HUES6 (cell line): Measurements from ENCODE around the gene U2AF1L4.
"Not testable (repeated sequence)": the region's sequence is repeated elsewhere in the genome, so short reads cannot be mapped to it uniquely, and the experiment has no call there.

Experiments used
- H3K27ac ChIP-seq: 2 replicates; pipeline ENCODE4 v1.7.0; 2013; ENCODE audit warnings: low read depth, mild to moderate bottlenecking, low read length, inconsistent platforms
- H3K27me3 ChIP-seq: 2 replicates; pipeline ENCODE4 v1.6.1; 2013; ENCODE audit warnings: low read length; ENCODE audit not compliant: control insufficient read depth, insufficient read depth
- H3K36me3 ChIP-seq: 2 replicates; pipeline ENCODE4 v1.6.1; 2013; ENCODE audit warnings: low read length; ENCODE audit not compliant: control insufficient read depth, insufficient read depth
- H3K4me1 ChIP-seq: 2 replicates; pipeline ENCODE4 v1.6.1; 2013; ENCODE audit warnings: low read length; ENCODE audit not compliant: control insufficient read depth, insufficient read depth
- H3K4me3 ChIP-seq: 2 replicates; pipeline ENCODE4 v1.5.1; 2013; ENCODE audit warnings: low read depth, low read length
- H3K9ac ChIP-seq: one replicate; pipeline ENCODE4 v1.6.1; 2013; ENCODE audit warnings: mild to moderate bottlenecking, low read length
- H3K9me3 ChIP-seq: 2 replicates; pipeline ENCODE4 v1.6.1; 2013; ENCODE audit warnings: low read depth, low read length; ENCODE audit not compliant: control insufficient read depth, insufficient read depth

U2AF1L4 gene

DNA sequence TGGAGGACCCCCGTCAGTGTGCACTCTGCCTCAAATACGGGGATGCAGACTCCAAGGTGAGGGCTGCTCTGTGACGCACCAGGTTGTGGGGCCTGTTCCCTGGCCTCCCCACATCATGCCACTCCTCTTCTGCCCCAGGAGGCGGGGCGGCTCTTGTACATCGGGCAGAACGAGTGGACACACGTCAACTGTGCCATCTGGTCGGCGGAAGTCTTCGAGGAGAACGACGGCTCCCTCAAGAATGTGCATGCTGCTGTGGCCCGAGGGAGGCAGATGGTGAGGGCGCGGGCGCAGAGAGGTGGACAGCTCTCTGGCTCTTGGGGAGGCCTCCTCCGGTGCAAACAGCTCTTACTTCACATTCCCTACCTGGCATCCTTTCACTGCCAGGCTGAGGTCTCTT is 16.2 kb downstream of the U2AF1L4 start:
- H3K36me3 ChIP-seq: peaks cover 95% of the 10 kb centered on the region
- H3K4me1 ChIP-seq: no peaks in the 10 kb centered on the region
- no peak overlapping the region for H3K9ac ChIP-seq
- H3K27ac ChIP-seq: no peak overlapping the region
- H3K27me3 ChIP-seq: no peaks in the 10 kb centered on the region
- no peaks in the 10 kb centered on the region for H3K9me3 ChIP-seq
- no peak overlapping the region for H3K4me3 ChIP-seq

DNA sequence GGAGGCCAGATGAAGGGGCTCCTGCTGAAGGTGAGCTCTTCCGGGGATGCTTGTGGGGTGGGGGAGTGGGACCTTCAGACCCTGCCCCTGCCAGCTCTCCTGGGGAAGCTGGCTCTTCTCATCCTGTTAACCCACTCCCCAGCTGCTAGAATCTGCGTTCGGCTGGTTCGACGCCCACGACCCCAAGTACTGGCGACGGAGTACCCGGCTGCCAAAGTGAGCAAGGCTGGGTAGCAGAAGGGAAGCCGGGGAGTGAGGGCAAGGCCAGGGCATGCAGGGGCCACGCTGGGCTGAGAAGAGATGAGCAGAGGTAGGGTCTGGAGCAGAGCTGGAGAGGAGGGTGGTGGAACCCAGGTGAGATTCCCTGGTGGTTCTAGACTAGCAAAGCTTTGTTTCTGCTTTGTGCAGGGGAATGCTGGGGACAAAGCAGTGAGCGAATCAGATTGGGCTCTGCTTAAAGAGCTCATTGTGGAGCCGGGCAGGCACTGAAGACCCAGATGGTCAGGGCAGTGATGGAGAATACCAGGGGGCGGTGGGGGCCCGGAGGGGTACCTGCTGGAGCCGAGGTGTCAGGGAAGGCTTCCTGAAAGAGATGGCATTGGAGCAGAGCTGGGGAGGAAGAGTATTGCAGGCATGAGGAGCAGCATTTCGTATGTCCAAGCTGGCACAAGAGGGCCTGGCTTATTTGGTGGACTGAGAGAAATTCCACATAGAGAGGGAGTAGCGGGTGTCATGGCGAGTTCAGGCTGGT is 17.1 kb downstream of the U2AF1L4 start:
- Histone ChIP-seq H3K27ac (no peak overlapping the region), H3K9me3 (no peaks in the 10 kb centered on the region), H3K36me3 (peaks cover 96% of the 10 kb centered on the region)

DNA sequence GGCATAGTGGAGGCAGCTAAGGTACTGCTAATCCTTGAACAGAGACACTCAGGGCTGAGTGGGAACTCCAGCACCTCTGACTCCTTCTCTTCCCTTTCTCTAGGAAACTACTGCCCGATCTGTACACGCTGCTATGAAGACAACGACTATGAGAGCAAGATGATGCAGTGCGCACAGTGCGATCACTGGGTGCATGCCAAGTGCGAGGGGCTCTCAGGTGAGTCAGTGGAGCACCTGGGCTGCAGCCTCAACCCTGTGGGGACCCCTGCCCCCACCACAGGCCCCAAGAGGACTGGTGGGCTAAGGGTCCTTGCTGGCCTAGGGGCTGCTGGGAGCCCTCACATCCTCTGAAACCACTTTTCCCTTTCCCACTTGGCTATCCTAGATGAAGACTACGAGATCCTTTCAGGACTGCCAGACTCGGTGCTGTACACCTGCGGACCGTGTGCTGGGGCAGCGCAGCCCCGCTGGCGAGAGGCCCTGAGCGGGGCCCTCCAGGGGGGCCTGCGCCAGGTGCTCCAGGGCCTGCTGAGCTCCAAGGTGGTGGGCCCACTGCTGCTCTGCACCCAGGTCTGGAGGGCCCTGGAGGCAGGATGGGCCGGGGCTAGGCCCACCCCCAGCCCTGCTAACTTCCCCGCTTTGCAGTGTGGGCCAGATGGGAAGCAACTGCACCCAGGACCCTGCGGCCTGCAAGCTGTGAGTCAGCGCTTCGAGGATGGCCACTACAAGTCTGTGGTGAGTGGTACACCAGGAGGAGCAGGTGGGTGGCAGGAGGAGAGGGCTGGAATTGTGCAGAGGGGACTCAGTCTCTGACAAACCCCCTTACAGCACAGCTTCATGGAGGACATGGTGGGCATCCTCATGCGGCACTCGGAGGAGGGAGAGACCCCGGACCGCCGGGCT is 17.9 kb downstream of the U2AF1L4 start:
- no peak overlapping the region for H3K27ac ChIP-seq
- H3K36me3 ChIP-seq: peaks cover 98% of the 10 kb centered on the region
- H3K4me3 ChIP-seq: no peak overlapping the region
- no peaks in the 10 kb centered on the region for H3K4me1 ChIP-seq
- H3K27me3 ChIP-seq: no peaks in the 10 kb centered on the region
- no peak overlapping the region for H3K9ac ChIP-seq
- H3K9me3 ChIP-seq: no peaks in the 10 kb centered on the region

More for the DNA sequence above, 17.1 kb downstream of the U2AF1L4 start:
- no peak overlapping the region for H3K9ac ChIP-seq
- no peak overlapping the region for H3K4me3 ChIP-seq
- no peaks in the 10 kb centered on the region for H3K27me3 ChIP-seq
- no peaks in the 10 kb centered on the region for H3K4me1 ChIP-seq

- H3K9ac ChIP-seq: no peak overlapping the region
- H3K27ac ChIP-seq: no peak overlapping the region
- H3K36me3 ChIP-seq: peaks cover 94% of the 10 kb centered on the region
- H3K9me3 ChIP-seq: no peaks in the 10 kb centered on the region
- H3K4me3 ChIP-seq: no peak overlapping the region
- no peaks in the 10 kb centered on the region for H3K4me1 ChIP-seq
- no peaks in the 10 kb centered on the region for H3K27me3 ChIP-seq
These were observed 19.9 kb downstream of the U2AF1L4 start for GRCh38 chr19:35725216-35725861.

GRCh38 chr19:35724560-35724959 is 20.7 kb downstream of the U2AF1L4 start:
- Histone ChIP-seq H3K27ac (no peak overlapping the region), H3K4me3 (no peak overlapping the region), H3K4me1 (no peaks in the 10 kb centered on the region), H3K9me3 (no peaks in the 10 kb centered on the region), H3K27me3 (no peaks in the 10 kb centered on the region), H3K9ac (no peak overlapping the region), H3K36me3 (peaks cover 93% of the 10 kb centered on the region)

GRCh38 chr19:35724132-35724531 is 21.1 kb downstream of the U2AF1L4 start:
- H3K9me3 ChIP-seq, H3K27me3 ChIP-seq, H3K9ac ChIP-seq, H3K27ac ChIP-seq, H3K4me3 ChIP-seq, H3K4me1 ChIP-seq: not testable (repeated sequence)
- peaks cover 91% of the 10 kb centered on the region for H3K36me3 ChIP-seq

GRCh38 chr19:35723671-35724070 is 21.5 kb downstream of the U2AF1L4 start:
- Histone ChIP-seq H3K4me1 (peaks cover 6% of the 10 kb centered on the region; the same call in 1 of the 2 replicates), H3K36me3 (peaks cover 87% of the 10 kb centered on the region), H3K4me3 (no peak overlapping the region), H3K9ac (no peak overlapping the region), H3K27me3 (no peaks in the 10 kb centered on the region), H3K27ac (no peak overlapping the region), H3K9me3 (no peaks in the 10 kb centered on the region)

- no peak overlapping the region for H3K9ac ChIP-seq
- no peaks in the 10 kb centered on the region for H3K9me3 ChIP-seq
- H3K27me3 ChIP-seq: no peaks in the 10 kb centered on the region
- H3K36me3 ChIP-seq: peaks cover 79% of the 10 kb centered on the region
- H3K4me3 ChIP-seq: no peak overlapping the region
- peaks cover 6% of the 10 kb centered on the region; the same call in 1 of the 2 replicates for H3K4me1 ChIP-seq
- no peak overlapping the region for H3K27ac ChIP-seq
These were observed 22.3 kb downstream of the U2AF1L4 start for GRCh38 chr19:35722897-35723296.

DNA sequence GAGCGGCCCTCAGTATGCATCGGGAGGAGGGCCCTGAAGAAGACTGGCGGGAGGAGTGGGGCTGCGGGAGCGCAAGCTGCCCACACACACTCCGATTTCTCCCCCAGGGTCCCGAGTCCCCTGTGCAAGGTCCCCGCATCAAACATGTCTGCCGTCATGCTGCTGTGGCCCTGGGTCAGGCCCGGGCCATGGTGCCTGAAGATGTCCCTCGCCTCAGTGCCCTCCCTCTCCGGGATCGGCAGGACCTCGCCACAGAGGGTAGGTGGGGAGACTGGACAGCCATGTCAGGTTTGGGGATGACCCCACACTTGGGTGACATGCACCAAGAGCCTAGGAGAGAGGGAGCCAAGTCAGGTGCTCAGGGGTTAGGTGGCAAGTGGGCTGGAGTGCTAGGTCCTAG is 22.8 kb downstream of the U2AF1L4 start:
- peaks cover 6% of the 10 kb centered on the region; the same call in 1 of the 2 replicates for H3K4me1 ChIP-seq

GRCh38 chr19:35721374-35721773 is 23.8 kb downstream of the U2AF1L4 start:
- Histone ChIP-seq H3K4me3 (no peak overlapping the region), H3K9me3 (no peaks in the 10 kb centered on the region), H3K36me3 (peaks cover 66% of the 10 kb centered on the region), H3K9ac (no peak overlapping the region), H3K27me3 (no peaks in the 10 kb centered on the region), H3K4me1 (peaks cover 6% of the 10 kb centered on the region; the same call in 1 of the 2 replicates), H3K27ac (no peak overlapping the region)

More for the DNA sequence above, 22.8 kb downstream of the U2AF1L4 start:
- Histone ChIP-seq H3K27me3 (no peaks in the 10 kb centered on the region), H3K27ac (no peak overlapping the region), H3K9ac (no peak overlapping the region), H3K36me3 (peaks cover 75% of the 10 kb centered on the region), H3K9me3 (no peaks in the 10 kb centered on the region), H3K4me3 (no peak overlapping the region)
